Measurements from ENCODE around the gene BAMBI.
A peak's percentile ranks its signal among the peaks of the same experiment; 100 is the strongest.
"Not testable (repeated sequence)": the region's sequence is repeated elsewhere in the genome, so short reads cannot be mapped to it uniquely, and the experiment has no call there.

BAMBI gene, protein sequence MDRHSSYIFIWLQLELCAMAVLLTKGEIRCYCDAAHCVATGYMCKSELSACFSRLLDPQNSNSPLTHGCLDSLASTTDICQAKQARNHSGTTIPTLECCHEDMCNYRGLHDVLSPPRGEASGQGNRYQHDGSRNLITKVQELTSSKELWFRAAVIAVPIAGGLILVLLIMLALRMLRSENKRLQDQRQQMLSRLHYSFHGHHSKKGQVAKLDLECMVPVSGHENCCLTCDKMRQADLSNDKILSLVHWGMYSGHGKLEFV

DNA sequence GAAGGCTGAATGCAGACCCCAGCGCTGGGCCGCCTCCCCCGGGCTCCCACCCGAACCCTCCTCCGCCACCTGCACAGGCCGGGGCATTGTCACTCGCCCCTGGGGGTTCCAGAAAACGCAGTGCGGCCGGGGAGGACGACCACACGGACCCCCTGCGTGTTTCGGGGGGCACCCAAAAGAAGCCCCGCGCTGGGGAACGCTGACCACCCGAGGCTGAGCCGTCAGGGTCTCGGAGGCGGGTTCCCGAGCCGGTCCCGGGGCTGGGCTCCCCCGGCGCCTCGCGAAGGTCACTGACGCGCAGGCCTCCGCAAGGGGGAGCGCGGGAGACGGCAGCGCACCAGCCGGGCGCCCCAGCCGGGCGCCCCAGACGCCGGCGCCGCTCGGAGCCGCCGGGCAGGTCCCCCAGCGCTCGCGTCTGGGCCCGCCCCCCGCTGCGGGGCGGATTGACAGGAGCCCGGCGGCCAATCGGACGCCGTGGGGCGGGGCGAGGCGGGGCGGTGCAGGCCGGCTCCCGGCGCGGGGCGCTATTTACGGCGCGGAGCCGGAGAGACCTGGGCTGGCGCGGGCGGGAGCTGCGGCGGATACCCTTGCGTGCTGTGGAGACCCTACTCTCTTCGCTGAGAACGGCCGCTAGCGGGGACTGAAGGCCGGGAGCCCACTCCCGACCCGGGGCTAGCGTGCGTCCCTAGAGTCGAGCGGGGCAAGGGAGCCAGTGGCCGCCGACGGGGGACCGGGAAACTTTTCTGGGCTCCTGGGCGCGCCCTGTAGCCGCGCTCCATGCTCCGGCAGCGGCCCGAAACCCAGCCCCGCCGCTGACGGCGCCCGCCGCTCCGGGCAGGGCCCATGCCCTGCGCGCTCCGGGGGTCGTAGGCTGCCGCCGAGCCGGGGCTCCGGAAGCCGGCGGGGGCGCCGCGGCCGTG is at the start of gene BAMBI:
Gene BAMBI, plus strand, starts transcription at position 554 of the 920 bp plus-strand sequence. CDS start 377 bp downstream, outside the sequence.
- DNase-seq = peak; percentile 89

- peak; percentile 76 for DNase-seq
Observed at GRCh38 chr10:28628184-28628893, 49.0 kb upstream of the BAMBI start.

DNA sequence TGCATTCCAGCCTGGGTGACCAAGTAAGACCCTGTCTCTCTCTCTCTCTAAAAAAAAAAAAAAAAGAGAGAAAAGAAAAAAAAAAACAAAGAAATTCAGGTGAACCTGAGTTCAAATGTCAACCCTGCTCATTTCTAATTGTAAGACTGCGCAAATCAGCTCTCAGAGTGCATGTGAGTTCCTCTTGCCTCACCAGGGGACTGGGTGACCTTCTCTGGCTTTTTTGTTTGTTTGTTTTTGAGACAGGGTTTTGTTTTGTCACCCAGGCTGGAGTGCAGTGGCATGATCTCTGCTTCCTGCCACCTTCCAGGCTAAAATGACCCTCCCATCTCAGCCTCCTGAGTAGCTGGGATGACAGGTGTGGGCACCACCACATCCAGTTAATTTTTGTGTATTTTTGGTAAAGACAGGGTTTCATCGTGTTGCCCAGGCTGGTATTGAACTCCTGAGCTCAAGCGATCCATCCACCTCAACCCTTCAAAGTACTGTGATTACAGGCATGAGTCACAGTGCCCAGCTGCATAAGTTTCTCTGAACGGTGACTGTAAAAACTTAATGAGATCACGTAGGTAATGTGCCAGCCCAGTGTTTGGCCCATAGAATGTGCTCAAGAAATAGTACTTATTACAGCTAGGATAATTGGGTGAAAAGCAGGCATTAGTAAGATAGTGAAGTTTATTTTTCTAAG is 45.3 kb upstream of the BAMBI start:
- no peak for DNase-seq

- DNase-seq = no peak
Observed at GRCh38 chr10:28632584-28632945, 44.8 kb upstream of the BAMBI start.

DNA sequence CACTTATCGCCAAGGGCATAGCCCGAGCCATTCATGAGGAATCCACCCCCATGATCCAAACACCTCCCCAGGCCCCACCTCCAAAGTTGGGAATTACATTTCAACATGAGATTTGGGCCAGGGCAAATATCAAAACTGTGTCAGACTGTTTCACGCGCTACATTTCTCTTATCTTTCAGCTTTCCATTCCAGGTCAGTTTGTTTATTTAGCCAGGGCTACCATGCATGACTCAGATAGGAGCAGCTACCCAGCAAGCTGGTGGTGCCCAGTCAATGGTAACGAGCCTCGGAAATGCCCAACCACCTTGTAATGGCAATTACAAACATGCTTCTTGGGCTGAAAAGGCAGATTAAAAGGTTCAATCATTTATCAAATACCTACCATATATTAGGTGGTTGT is 43.6 kb upstream of the BAMBI start:
- DNase-seq = no peak

- no peak for DNase-seq
Observed at GRCh38 chr10:28637346-28637745, 40.0 kb upstream of the BAMBI start.

- DNase-seq = no peak
Observed at GRCh38 chr10:28638392-28638791, 38.9 kb upstream of the BAMBI start.

- DNase-seq = no peak
Observed at GRCh38 chr10:28640551-28640950, 36.8 kb upstream of the BAMBI start.

GRCh38 chr10:28644647-28645046 is 32.7 kb upstream of the BAMBI start:
- DNase-seq = no peak

DNA sequence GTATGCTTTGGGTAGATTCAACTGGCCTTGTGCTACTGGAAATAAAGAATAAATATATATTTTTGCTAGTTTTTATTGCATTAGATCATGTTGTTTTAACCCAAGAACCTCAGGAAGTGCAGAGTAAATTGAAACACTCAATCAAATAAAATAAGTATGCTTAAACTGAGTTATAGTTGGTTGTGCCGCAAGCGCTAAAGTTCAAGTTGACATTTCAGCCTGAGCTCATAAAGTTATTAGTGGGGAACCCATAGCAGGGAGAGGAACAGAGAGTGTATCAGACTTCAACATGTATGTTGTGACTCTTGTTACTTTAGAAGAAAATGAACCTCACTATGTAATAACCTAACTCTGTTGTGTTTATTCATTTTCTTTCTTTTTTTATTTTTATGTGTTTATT is 25.2 kb upstream of the BAMBI start:
- DNase-seq = no peak

- DNase-seq = no peak
Observed at GRCh38 chr10:28652703-28653102, 24.6 kb upstream of the BAMBI start.

- not testable (repeated sequence) for DNase-seq
Observed at GRCh38 chr10:28658824-28659223, 18.5 kb upstream of the BAMBI start.

GRCh38 chr10:28661035-28661434 is 16.3 kb upstream of the BAMBI start:
- no peak for DNase-seq

GRCh38 chr10:28663576-28664368 is 13.5 kb upstream of the BAMBI start:
- DNase-seq = peak; percentile 76

GRCh38 chr10:28664369-28664740 is 13.0 kb upstream of the BAMBI start:
- DNase-seq = no peak

DNA sequence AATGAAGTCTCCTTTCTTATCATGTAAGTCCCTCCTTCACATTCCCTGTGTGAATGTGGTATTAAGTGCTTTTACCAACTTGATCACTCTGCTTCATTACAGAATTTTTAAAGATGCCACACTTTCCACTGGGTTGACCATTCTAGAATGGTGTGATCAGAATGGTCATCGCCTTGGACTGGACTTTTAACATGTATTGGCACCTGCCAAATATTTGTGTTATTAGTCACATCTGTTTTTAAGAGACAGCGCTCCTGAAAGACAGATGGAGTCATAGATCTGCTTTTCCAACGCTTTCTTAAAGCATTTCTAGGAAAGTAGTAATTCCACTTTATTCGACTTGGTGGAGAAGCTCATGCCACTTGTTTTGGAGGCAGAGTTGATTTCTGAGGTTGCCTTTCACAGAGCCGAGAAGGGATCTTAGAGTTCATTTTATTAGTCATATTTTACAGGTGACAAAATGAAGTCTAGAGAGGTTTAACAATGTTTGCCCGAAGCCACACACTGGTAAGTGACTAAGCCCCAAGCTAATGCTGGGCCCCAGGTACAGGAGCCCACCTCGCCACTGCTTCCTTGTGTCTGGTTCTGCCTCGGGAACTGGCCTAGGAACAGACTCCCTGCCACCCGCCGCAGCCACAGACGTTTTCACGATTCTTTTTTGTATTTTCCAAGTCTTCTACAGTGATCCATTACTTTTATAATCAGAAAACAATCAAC is 10.4 kb upstream of the BAMBI start:
- DNase-seq = no peak

DNA sequence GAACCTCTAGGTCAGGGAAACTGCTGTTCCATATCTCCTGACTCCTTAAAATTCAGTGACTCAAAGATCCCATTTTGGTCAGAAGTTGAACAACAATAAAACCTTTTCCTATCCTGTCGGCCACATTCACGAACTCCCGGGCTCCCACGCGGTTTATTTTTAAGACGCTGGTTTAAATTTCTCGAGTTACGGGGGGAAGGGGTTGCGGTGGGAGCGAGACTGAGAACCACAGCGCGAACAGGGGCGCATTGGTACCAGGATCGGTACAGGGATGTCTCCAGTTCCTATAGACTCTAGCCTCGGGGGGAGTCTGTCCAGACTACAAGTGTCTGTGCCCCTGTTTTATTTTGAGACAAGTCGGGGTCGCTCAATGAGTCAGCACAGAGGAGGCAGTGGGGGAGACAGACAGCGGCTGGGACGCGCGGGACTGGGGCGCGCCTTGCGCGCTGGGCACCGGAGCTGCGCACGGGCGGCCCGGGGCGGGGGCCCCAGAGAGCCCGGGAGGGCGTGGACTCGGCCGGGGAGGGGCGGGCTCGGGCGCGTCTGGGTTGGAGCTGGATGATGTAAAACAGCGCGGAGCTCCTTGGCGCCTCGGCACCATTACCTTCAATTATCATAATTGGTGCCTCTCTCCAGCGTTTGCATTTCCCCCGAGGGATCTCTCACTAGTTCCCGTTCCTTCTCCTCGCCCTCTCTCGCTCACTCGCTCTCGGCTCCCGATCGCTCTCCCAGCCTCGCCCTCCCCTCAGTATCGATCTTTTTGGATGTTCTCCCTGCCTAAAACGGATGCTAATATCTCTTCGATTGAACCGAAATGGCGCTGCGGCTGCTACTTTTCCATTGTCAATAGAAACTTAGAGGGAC is 8.7 kb upstream of the BAMBI start:
- DNase-seq = peak; percentile 47

GRCh38 chr10:28669227-28670173 is 7.8 kb upstream of the BAMBI start:
- no peak for DNase-seq

GRCh38 chr10:28674782-28675181 is 2.5 kb upstream of the BAMBI start:
- DNase-seq = no peak
